Activated CD4-positive, alpha-beta T cell treated with anti-CD3 and anti-CD28 coated beads, Interleukin-2, amount 10 ng/mL, durations not matched to agents 24 days and 14 days (primary cell): ENCODE data around the gene COG3. TPM values are rescaled to one million over a fixed set of nuclear protein-coding genes. Genes with fewer than 3 reads are reported as not detected.

ENCODE experiments used
- DNase-seq: peaks from one replicate; pipeline ENCODE4 v3.0.0; 2022
- H3K27ac Mint-ChIP-seq: one replicate; pipeline ENCODE4 v1.8.0; 2022; ENCODE audit warnings: mild to moderate bottlenecking, mixed read lengths
- H3K27me3 Mint-ChIP-seq: one replicate; pipeline ENCODE4 v1.8.0; 2022; ENCODE audit warnings: mixed read lengths
- H3K36me3 Mint-ChIP-seq: one replicate; pipeline ENCODE4 v1.8.0; 2022; ENCODE audit warnings: low read depth, mild to moderate bottlenecking, mixed read lengths
- H3K4me1 Mint-ChIP-seq: one replicate; pipeline ENCODE4 v1.8.0; 2021; ENCODE audit warnings: mixed read lengths
- H3K4me3 Mint-ChIP-seq: one replicate; pipeline ENCODE4 v1.8.0; 2022; ENCODE audit warnings: mild to moderate bottlenecking, moderate library complexity, mixed read lengths
- H3K9me3 Mint-ChIP-seq: one replicate; pipeline ENCODE4 v1.8.0; 2021; ENCODE audit warnings: mixed read lengths
- intact Hi-C: fragments of 100-400 bp; cut with micrococcal nuclease; formaldehyde crosslinking; loops from one replicate; pipeline ENCODE4 v1.15.1; 2023
- total RNA-seq: library from RNA; stranded (reverse); gene quantifications from 2 replicates; pipeline ENCODE4 v1.2.3, GENCODE V29; 2022

COG3 gene
- total RNA-seq, 1 donor from 2014 or later, result 20.7 TPM

GRCh38 chr13:45464141-45464686, 525 bp upstream of the COG3 start:
- peaks cover 34% of the 10 kb centered on the region for H3K4me1 Mint-ChIP-seq
- intact Hi-C loops, result loop anchor here (1.0 to 2.0 kb wide), 5 partner anchors 23 to 123 kb away; partner anchors contain the start of genes SLC25A30 and TPT1
- peaks cover 6% of the 10 kb centered on the region for H3K9me3 Mint-ChIP-seq
- peak overlapping the region; percentile 86 for H3K27ac Mint-ChIP-seq
- peaks cover 2% of the 10 kb centered on the region for H3K27me3 Mint-ChIP-seq
- peak; percentile 66 for DNase-seq
- peak overlapping the region; percentile 91 for H3K4me3 Mint-ChIP-seq
- peaks cover 17% of the 10 kb centered on the region for H3K36me3 Mint-ChIP-seq

- H3K27me3 Mint-ChIP-seq, result peaks cover 2% of the 10 kb centered on the region
- H3K4me3 Mint-ChIP-seq, result peak overlapping the region; percentile 91
- intact Hi-C loops, result no loop called here
- H3K27ac Mint-ChIP-seq, result peak overlapping the region; percentile 67
- peaks cover 28% of the 10 kb centered on the region for H3K36me3 Mint-ChIP-seq
- DNase-seq, result no peak
- peaks cover 3% of the 10 kb centered on the region for H3K9me3 Mint-ChIP-seq
- peaks cover 40% of the 10 kb centered on the region for H3K4me1 Mint-ChIP-seq
These were observed 1.6 kb downstream of the COG3 start for GRCh38 chr13:45466359-45466758.

- Mint-ChIP-seq H3K4me1 (peaks cover 51% of the 10 kb centered on the region), H3K9me3 (peaks cover 3% of the 10 kb centered on the region), H3K36me3 (peaks cover 37% of the 10 kb centered on the region), H3K27ac (no peak overlapping the region), H3K4me3 (no peak overlapping the region), H3K27me3 (no peaks in the 10 kb centered on the region)
- intact Hi-C loops, result no loop called here
- DNase-seq, result no peak
These were observed 3.9 kb downstream of the COG3 start for GRCh38 chr13:45468635-45469034.

GRCh38 chr13:45472171-45472705, 7.5 kb downstream of the COG3 start:
- Mint-ChIP-seq H3K4me1 (peaks cover 40% of the 10 kb centered on the region), H3K4me3 (no peak overlapping the region), H3K36me3 (peaks cover 29% of the 10 kb centered on the region), H3K9me3 (no peaks in the 10 kb centered on the region), H3K27ac (no peak overlapping the region), H3K27me3 (no peaks in the 10 kb centered on the region)
- DNase-seq, result no peak
- intact Hi-C loops, result no loop called here

- DNase-seq, result no peak
- Mint-ChIP-seq H3K9me3 (no peaks in the 10 kb centered on the region), H3K27ac (no peak overlapping the region), H3K27me3 (no peaks in the 10 kb centered on the region), H3K4me1 (peaks cover 28% of the 10 kb centered on the region), H3K36me3 (peaks cover 30% of the 10 kb centered on the region), H3K4me3 (no peak overlapping the region)
- intact Hi-C loops, result no loop called here
These were observed 8.9 kb downstream of the COG3 start for GRCh38 chr13:45473627-45474026.

- no peaks in the 10 kb centered on the region for H3K9me3 Mint-ChIP-seq
- peak overlapping the region; percentile 17 for H3K4me3 Mint-ChIP-seq
- peaks cover 36% of the 10 kb centered on the region for H3K36me3 Mint-ChIP-seq
- H3K27me3 Mint-ChIP-seq, result no peaks in the 10 kb centered on the region
- H3K27ac Mint-ChIP-seq, result peak overlapping the region; percentile 14
- no peak for DNase-seq
- peaks cover 22% of the 10 kb centered on the region for H3K4me1 Mint-ChIP-seq
- intact Hi-C loops, result no loop called here
These were observed 10.1 kb downstream of the COG3 start for GRCh38 chr13:45474584-45475454.

GRCh38 chr13:45479661-45480060, 14.9 kb downstream of the COG3 start:
- Mint-ChIP-seq H3K4me3 (no peak overlapping the region), H3K27ac (no peak overlapping the region), H3K27me3 (no peaks in the 10 kb centered on the region), H3K4me1 (peaks cover 3% of the 10 kb centered on the region), H3K36me3 (peaks cover 38% of the 10 kb centered on the region), H3K9me3 (no peaks in the 10 kb centered on the region)
- intact Hi-C loops, result no loop called here
- no peak for DNase-seq

GRCh38 chr13:45481688-45482087, 16.9 kb downstream of the COG3 start:
- no peak for DNase-seq
- Mint-ChIP-seq H3K4me1 (no peaks in the 10 kb centered on the region), H3K36me3 (peaks cover 40% of the 10 kb centered on the region), H3K4me3 (no peak overlapping the region), H3K27ac (no peak overlapping the region), H3K9me3 (no peaks in the 10 kb centered on the region), H3K27me3 (no peaks in the 10 kb centered on the region)
- intact Hi-C loops, result no loop called here

GRCh38 chr13:45482571-45483173, 17.9 kb downstream of the COG3 start:
- Mint-ChIP-seq H3K9me3 (no peaks in the 10 kb centered on the region), H3K27me3 (no peaks in the 10 kb centered on the region), H3K27ac (no peak overlapping the region), H3K4me3 (no peak overlapping the region), H3K4me1 (no peaks in the 10 kb centered on the region), H3K36me3 (peaks cover 48% of the 10 kb centered on the region)
- no peak for DNase-seq
- intact Hi-C loops, result no loop called here

GRCh38 chr13:45487604-45488003, 22.9 kb downstream of the COG3 start:
- intact Hi-C loops, result no loop called here
- Mint-ChIP-seq H3K4me1 (no peaks in the 10 kb centered on the region), H3K36me3 (peaks cover 42% of the 10 kb centered on the region), H3K27me3 (no peaks in the 10 kb centered on the region), H3K27ac (no peak overlapping the region), H3K9me3 (no peaks in the 10 kb centered on the region), H3K4me3 (no peak overlapping the region)
- no peak for DNase-seq

GRCh38 chr13:45490068-45490467, 25.3 kb downstream of the COG3 start:
- H3K36me3 Mint-ChIP-seq, result peaks cover 35% of the 10 kb centered on the region
- peak; percentile 65 for DNase-seq
- H3K9me3 Mint-ChIP-seq, result no peaks in the 10 kb centered on the region
- H3K4me1 Mint-ChIP-seq, result no peaks in the 10 kb centered on the region
- intact Hi-C loops, result no loop called here
- no peak overlapping the region for H3K27ac Mint-ChIP-seq
- H3K27me3 Mint-ChIP-seq, result no peaks in the 10 kb centered on the region
- H3K4me3 Mint-ChIP-seq, result no peak overlapping the region

- Mint-ChIP-seq H3K27ac (no peak overlapping the region), H3K4me3 (no peak overlapping the region), H3K36me3 (peaks cover 31% of the 10 kb centered on the region), H3K9me3 (no peaks in the 10 kb centered on the region), H3K4me1 (no peaks in the 10 kb centered on the region), H3K27me3 (no peaks in the 10 kb centered on the region)
- intact Hi-C loops, result no loop called here
- no peak for DNase-seq
These were observed 27.8 kb downstream of the COG3 start for GRCh38 chr13:45492538-45492937.

- Mint-ChIP-seq H3K9me3 (no peaks in the 10 kb centered on the region), H3K27ac (no peak overlapping the region), H3K4me3 (no peak overlapping the region), H3K27me3 (no peaks in the 10 kb centered on the region), H3K36me3 (peaks cover 46% of the 10 kb centered on the region), H3K4me1 (peaks cover 8% of the 10 kb centered on the region)
- DNase-seq, result no peak
- intact Hi-C loops, result no loop called here
These were observed 32.2 kb downstream of the COG3 start for GRCh38 chr13:45496942-45497341.
